Neural cell (in vitro differentiated cells): ENCODE measurements around the gene NHSL2. TPM values are rescaled to one million over a fixed set of nuclear protein-coding genes. Genes with fewer than 3 reads are reported as not detected.

Experiments used
- H2AFZ ChIP-seq: fragments of 200-600, 300-800 bp; sonication (generic), shearing (Covaris generic); 2 replicates; pipeline ENCODE4 v1.6.0; 2014; ENCODE audit warnings: low read depth, mild to moderate bottlenecking, antibody characterized with exemption, low read length, moderate library complexity
- H3F3A ChIP-seq: fragments of 200-600 bp; shearing (Covaris generic); 2 replicates; pipeline ENCODE4 v1.6.1; 2016; ENCODE audit warnings: mild to moderate bottlenecking, moderate library complexity, mixed read lengths, antibody characterized with exemption, low read length; ENCODE audit not compliant: insufficient read depth, poor library complexity, severe bottlenecking
- H3K27ac ChIP-seq: fragments of 200-600, 300-800 bp; sonication (generic), shearing (Covaris generic); 2 replicates; pipeline ENCODE4 v1.5.1; 2014; ENCODE audit warnings: mild to moderate bottlenecking, low read length, moderate library complexity
- H3K27me3 ChIP-seq: fragments of 300-800, 200-600 bp; sonication (generic), shearing (Covaris generic); 2 replicates; pipeline ENCODE4 v1.6.0; 2014; ENCODE audit warnings: mild to moderate bottlenecking, low read depth, low read length, moderate library complexity; ENCODE audit not compliant: insufficient read depth
- H3K36me3 ChIP-seq: fragments of 300-800, 200-600 bp; sonication (generic), shearing (Covaris generic); 2 replicates; pipeline ENCODE4 v1.5.1; 2014; ENCODE audit warnings: mild to moderate bottlenecking, antibody characterized with exemption, low read length, moderate library complexity; ENCODE audit not compliant: insufficient read depth
- H3K4me2 ChIP-seq: fragments of 300-800, 200-600 bp; sonication (generic), shearing (Covaris generic); 2 replicates; pipeline ENCODE4 v1.6.0; 2014; ENCODE audit warnings: mild to moderate bottlenecking, low read length
- H3K4me3 ChIP-seq: fragments of 300-800, 200-600 bp; sonication (generic), shearing (Covaris generic); 2 replicates; pipeline ENCODE4 v1.5.1; 2014; ENCODE audit warnings: mild to moderate bottlenecking, low read length, moderate library complexity
- H3K79me2 ChIP-seq: fragments of 200-600 bp; shearing (Covaris generic); replicated peaks from 2 replicates; pipeline ENCODE4 v1.6.0; 2014; ENCODE audit warnings: mild to moderate bottlenecking, low read length, moderate library complexity; ENCODE audit not compliant: insufficient read depth
- H3K9ac ChIP-seq: fragments of 300-800, 200-600 bp; sonication (generic), shearing (Covaris generic); 2 replicates; pipeline ENCODE4 v1.6.1; 2016; ENCODE audit warnings: mild to moderate bottlenecking, low read length, mixed read lengths
- H3K9me2 ChIP-seq: fragments of 200-600 bp; shearing (Covaris generic); 2 replicates; pipeline ENCODE4 v1.6.1; 2016; ENCODE audit warnings: mild to moderate bottlenecking, low read length, mixed read lengths; ENCODE audit not compliant: insufficient read depth
- H3K9me3 ChIP-seq: fragments of 200-600, 300-800 bp; sonication (generic), shearing (Covaris generic); 2 replicates; pipeline ENCODE4 v1.6.1; 2016; ENCODE audit warnings: mild to moderate bottlenecking, mixed run types, low read length, moderate library complexity, mixed read lengths
- H4K20me1 ChIP-seq: fragments of 200-600 bp; shearing (Covaris generic); 2 replicates; pipeline ENCODE4 v1.6.1; 2016; ENCODE audit warnings: mild to moderate bottlenecking, mixed run types; ENCODE audit not compliant: insufficient read depth
- CTCF ChIP-seq: fragments of 450-650 bp; IDR thresholded peaks from 2 replicates; pipeline ENCODE4 v1.5.1; 2014; ENCODE audit warnings: antibody characterized with exemption, mild to moderate bottlenecking, moderate library complexity; ENCODE audit not compliant: poor library complexity, severe bottlenecking
- EP300 ChIP-seq: fragments of 450-650 bp; conservative IDR thresholded peaks from 2 replicates; pipeline ENCODE4 v1.6.1; 2014; ENCODE audit warnings: antibody characterized with exemption, mild to moderate bottlenecking, moderate library complexity; ENCODE audit not compliant: poor library complexity, severe bottlenecking
- EZH2 ChIP-seq: fragments of 200-600, 300-800 bp; shearing (Covaris generic), sonication (generic); IDR thresholded peaks from 2 replicates; pipeline ENCODE4 v1.6.1; 2014; ENCODE audit warnings: antibody characterized with exemption, low read length, borderline replicate concordance, mild to moderate bottlenecking; ENCODE audit not compliant: insufficient read depth, poor library complexity, severe bottlenecking
- MXI1 ChIP-seq: fragments of 450-650 bp; conservative IDR thresholded peaks from 2 replicates; pipeline ENCODE4 v1.6.1; 2014; ENCODE audit warnings: antibody characterized with exemption, mild to moderate bottlenecking; ENCODE audit not compliant: poor library complexity, severe bottlenecking
- POLR2AphosphoS5 ChIP-seq: IDR thresholded peaks from 2 replicates; pipeline ENCODE4 v1.6.1; 2012
- RAD21 ChIP-seq: fragments of 450-650 bp; conservative IDR thresholded peaks from 2 replicates; pipeline ENCODE4 v1.6.1; 2014; ENCODE audit warnings: antibody characterized with exemption, mild to moderate bottlenecking, moderate library complexity
- REST ChIP-seq: IDR thresholded peaks from 2 replicates; pipeline ENCODE4 v1.6.1; 2012; ENCODE audit warnings: borderline replicate concordance
- SMC3 ChIP-seq: fragments of 450-650 bp; conservative IDR thresholded peaks from 2 replicates; pipeline ENCODE4 v1.6.1; 2014; ENCODE audit warnings: antibody characterized with exemption, mild to moderate bottlenecking, moderate library complexity; ENCODE audit not compliant: poor library complexity
- TAF1 ChIP-seq: IDR thresholded peaks from 2 replicates; pipeline ENCODE4 v1.6.1; 2012; ENCODE audit warnings: low read depth
- polyA plus RNA-seq: library from polyadenylated mRNA; depleted of rRNA; stranded (reverse); fragments of >200 nt; gene quantifications from 2 replicates; pipeline ENCODE4 v1.2.3, GENCODE V29; 2014

NHSL2 gene
- polyA plus RNA-seq, 1 donor from 2014 or later = 0.87 TPM

GRCh38 chrX:71927040-71927439, 16.4 kb downstream of the NHSL2 start:
- no peaks in the 10 kb centered on the region for H3K9me3 ChIP-seq
- H3K9ac ChIP-seq = no peak overlapping the region
- TF ChIP-seq POLR2AphosphoS5 (no peak), CTCF (no peak), EZH2 (no peak), EP300 (no peak), MXI1 (no peak), RAD21 (no peak), REST (no peak), SMC3 (no peak), TAF1 (no peak)
- no peak overlapping the region for H3K4me2 ChIP-seq
- H3F3A ChIP-seq = no peaks in the 10 kb centered on the region
- H3K36me3 ChIP-seq = no peaks in the 10 kb centered on the region
- no peak overlapping the region for H2AFZ ChIP-seq
- H3K27me3 ChIP-seq = no peaks in the 10 kb centered on the region
- H3K27ac ChIP-seq = no peak overlapping the region
- H4K20me1 ChIP-seq = no peaks in the 10 kb centered on the region
- H3K79me2 ChIP-seq = no peaks in the 10 kb centered on the region
- no peak overlapping the region for H3K4me3 ChIP-seq
- no peaks in the 10 kb centered on the region for H3K9me2 ChIP-seq

GRCh38 chrX:71928856-71929255, 18.2 kb downstream of the NHSL2 start:
- Histone ChIP-seq H2AFZ (no peak overlapping the region), H3K79me2 (no peaks in the 10 kb centered on the region), H3F3A (no peaks in the 10 kb centered on the region), H3K27ac (no peak overlapping the region), H3K9ac (no peak overlapping the region), H3K9me3 (no peaks in the 10 kb centered on the region), H3K9me2 (no peaks in the 10 kb centered on the region), H3K27me3 (no peaks in the 10 kb centered on the region), H4K20me1 (no peaks in the 10 kb centered on the region), H3K4me3 (no peak overlapping the region), H3K36me3 (no peaks in the 10 kb centered on the region), H3K4me2 (no peak overlapping the region)
- no peak for TF ChIP-seq POLR2AphosphoS5
- TF ChIP-seq MXI1 = no peak
- no peak for TF ChIP-seq SMC3
- no peak for TF ChIP-seq EP300
- TF ChIP-seq TAF1 = no peak
- TF ChIP-seq RAD21 = no peak
- TF ChIP-seq CTCF = no peak
- no peak for TF ChIP-seq EZH2
- TF ChIP-seq REST = no peak
